H9 (cell line): Measurements from ENCODE around the gene SNTG2. TPM values are rescaled to one million over a fixed set of nuclear protein-coding genes. Genes with fewer than 3 reads are reported as not detected.

Experiments used
- DNase-seq: peaks from one replicate; pipeline ENCODE4 v3.0.0-alpha.2; 2017
- H2AFZ ChIP-seq: one replicate; pipeline ENCODE4 v1.6.1; 2013; ENCODE audit warnings: mild to moderate bottlenecking, low read length, control low read depth, moderate library complexity
- H2AK5ac ChIP-seq: 2 replicates; pipeline ENCODE4 v1.6.1; 2013; ENCODE audit warnings: low read length, control low read depth, mixed read lengths; ENCODE audit not compliant: insufficient read length
- H2BK120ac ChIP-seq: one replicate; pipeline ENCODE4 v1.6.1; 2013; ENCODE audit warnings: low read depth, mild to moderate bottlenecking, low read length, control low read depth, inconsistent platforms; ENCODE audit not compliant: poor library complexity, severe bottlenecking
- H2BK12ac ChIP-seq: 2 replicates; pipeline ENCODE4 v1.6.1; 2013; ENCODE audit warnings: low read length, control low read depth, mixed read lengths, low read depth; ENCODE audit not compliant: insufficient read length
- H2BK15ac ChIP-seq: 2 replicates; pipeline ENCODE4 v1.6.1; 2013; ENCODE audit warnings: low read depth, low read length, control low read depth
- H2BK20ac ChIP-seq: one replicate; pipeline ENCODE4 v1.6.1; 2013; ENCODE audit warnings: low read depth, mild to moderate bottlenecking, low read length, control low read depth, inconsistent platforms; ENCODE audit not compliant: poor library complexity, severe bottlenecking
- H2BK5ac ChIP-seq: 2 replicates; pipeline ENCODE4 v1.6.1; 2013; ENCODE audit warnings: low read length, control low read depth, mixed read lengths; ENCODE audit not compliant: insufficient read length
- H3K14ac ChIP-seq: 2 replicates; pipeline ENCODE4 v1.6.1; 2013; ENCODE audit warnings: low read length, control low read depth; ENCODE audit not compliant: insufficient read depth
- H3K18ac ChIP-seq: 2 replicates; pipeline ENCODE4 v1.6.1; 2013; ENCODE audit warnings: low read depth, mild to moderate bottlenecking, mixed read lengths, low read length, control low read depth; ENCODE audit not compliant: insufficient read length
- H3K23ac ChIP-seq: 2 replicates; pipeline ENCODE4 v1.6.1; 2013; ENCODE audit warnings: low read length, control low read depth, mixed read lengths, low read depth; ENCODE audit not compliant: insufficient read length
- H3K23me2 ChIP-seq: 2 replicates; pipeline ENCODE4 v1.6.1; 2013; ENCODE audit warnings: low read depth, mild to moderate bottlenecking, mixed read lengths, low read length, control low read depth; ENCODE audit not compliant: insufficient read length, poor library complexity, severe bottlenecking
- H3K27ac ChIP-seq: 2 replicates; pipeline ENCODE4 v1.5.1; 2013; ENCODE audit warnings: low read length, control low read depth, mixed read lengths, low read depth; ENCODE audit not compliant: insufficient read length
- H3K27me3 ChIP-seq: 2 replicates; pipeline ENCODE4 v1.6.1; 2013; ENCODE audit warnings: low read length, control low read depth, inconsistent platforms; ENCODE audit not compliant: insufficient read depth
- H3K4ac ChIP-seq: 2 replicates; pipeline ENCODE4 v1.6.1; 2013; ENCODE audit warnings: low read depth, mild to moderate bottlenecking, control low read depth, inconsistent platforms, low read length, moderate library complexity
- H3K4me1 ChIP-seq: 2 replicates; pipeline ENCODE4 v1.6.1; 2013; ENCODE audit warnings: low read length, control low read depth, inconsistent platforms; ENCODE audit not compliant: insufficient read depth
- H3K4me2 ChIP-seq: 2 replicates; pipeline ENCODE4 v1.6.1; 2013; ENCODE audit warnings: low read length, control low read depth, mixed read lengths; ENCODE audit not compliant: insufficient read length, insufficient read depth
- H3K56ac ChIP-seq: 2 replicates; pipeline ENCODE4 v1.6.1; 2013; ENCODE audit warnings: low read depth, mild to moderate bottlenecking, mixed read lengths, low read length, control low read depth; ENCODE audit not compliant: insufficient read length
- H3K79me1 ChIP-seq: 2 replicates; pipeline ENCODE4 v1.6.1; 2013; ENCODE audit warnings: low read depth, mild to moderate bottlenecking, moderate library complexity, low read length, control low read depth, inconsistent platforms; ENCODE audit not compliant: insufficient read depth, poor library complexity, severe bottlenecking
- H3K79me2 ChIP-seq: 2 replicates; pipeline ENCODE4 v1.6.1; 2013; ENCODE audit warnings: low read length, control low read depth, inconsistent platforms; ENCODE audit not compliant: insufficient read depth
- H3K9ac ChIP-seq: 2 replicates; pipeline ENCODE4 v1.6.1; 2013; ENCODE audit warnings: low read length, control low read depth, mixed read lengths; ENCODE audit not compliant: insufficient read length; ENCODE audit errors: extremely low read depth
- H3K9me3 ChIP-seq: one replicate; pipeline ENCODE4 v1.6.1; 2013; ENCODE audit warnings: low read depth, low read length, inconsistent platforms; ENCODE audit not compliant: control insufficient read depth
- H3T11ph ChIP-seq: one replicate; pipeline ENCODE4 v1.6.1; 2013; ENCODE audit warnings: mild to moderate bottlenecking, low read length, control low read depth, inconsistent platforms
- H4K20me1 ChIP-seq: one replicate; pipeline ENCODE4 v1.6.1; 2013; ENCODE audit not compliant: control insufficient read depth, insufficient read length, insufficient read depth
- H4K5ac ChIP-seq: 2 replicates; pipeline ENCODE4 v1.6.1; 2013; ENCODE audit warnings: low read depth, mild to moderate bottlenecking, mixed read lengths, low read length, control low read depth; ENCODE audit not compliant: insufficient read length
- H4K8ac ChIP-seq: replicated peaks from 2 replicates; pipeline ENCODE4 v1.6.1; 2013; ENCODE audit warnings: low read length, control low read depth, mixed read lengths, low read depth; ENCODE audit not compliant: insufficient read length
- H4K91ac ChIP-seq: 2 replicates; pipeline ENCODE4 v1.6.1; 2013; ENCODE audit warnings: low read depth, mild to moderate bottlenecking, moderate library complexity, mixed read lengths, low read length, control low read depth; ENCODE audit not compliant: insufficient read length
- H3K27ac Mint-ChIP-seq, 3 experiments: 2 replicates in 2 of 3; 3 replicates in 1 of 3; pipeline ENCODE4 v1.8.0; 2020 to 2021; ENCODE audit warnings: mixed read lengths in 3 of 3, mild to moderate bottlenecking in 1 of 3, moderate library complexity in 1 of 3
- H3K27me3 Mint-ChIP-seq: 2 replicates; pipeline ENCODE4 v1.8.0; 2021; ENCODE audit warnings: low read depth, mild to moderate bottlenecking, moderate library complexity, mixed read lengths
- H3K36me3 Mint-ChIP-seq, 3 experiments: 2 replicates in 2 of 3; 3 replicates in 1 of 3; pipeline ENCODE4 v1.8.0; 2020 to 2021; ENCODE audit warnings: low read depth in 3 of 3, mixed read lengths in 3 of 3; ENCODE audit not compliant: insufficient read depth in 1 of 3
- H3K4me1 Mint-ChIP-seq, 2 experiments: 2 replicates each; pipeline ENCODE4 v1.8.0; 2020; ENCODE audit warnings: mixed read lengths in 2 of 2
- H3K4me3 Mint-ChIP-seq, 2 experiments: 2 replicates in 1 of 2; 3 replicates in 1 of 2; pipeline ENCODE4 v1.8.0; 2020 to 2021; ENCODE audit warnings: mild to moderate bottlenecking in 2 of 2, mixed read lengths in 2 of 2, moderate library complexity in 1 of 2
- H3K9me3 Mint-ChIP-seq, 2 experiments: 2 replicates in 1 of 2; 3 replicates in 1 of 2; pipeline ENCODE4 v1.8.0; 2020; ENCODE audit warnings: mild to moderate bottlenecking in 2 of 2, mixed read lengths in 2 of 2, moderate library complexity in 1 of 2
- WGBS: extraction: QIAGEN DNeasy Blood & Tissue Kit; methylation state at CpG from one replicate; pipeline ENCODE4 v1.1.7; 2013; ENCODE audit warnings: missing lambda C conversion rate, low lambda C conversion rate, mixed read lengths; ENCODE audit not compliant: insufficient read length; ENCODE audit errors: extremely low coverage; 5-methylcytosine and 5-hydroxymethylcytosine counted together
- total RNA-seq: library from RNA; stranded (reverse); gene quantifications from 2 replicates; pipeline ENCODE4 v1.2.1, GENCODE V29; 2021
- TF ChIP-seq, protein P1 (sequence below): fragments of 200-600 bp; sonication (generic); conservative IDR thresholded peaks from 3 replicates; pipeline ENCODE4 v1.8.0; 2021; ENCODE audit warnings: antibody characterized with exemption, mild to moderate bottlenecking

Gene SNTG2
- total RNA-seq, 1 experiment from 2014 or later: 13.2 TPM

DNA sequence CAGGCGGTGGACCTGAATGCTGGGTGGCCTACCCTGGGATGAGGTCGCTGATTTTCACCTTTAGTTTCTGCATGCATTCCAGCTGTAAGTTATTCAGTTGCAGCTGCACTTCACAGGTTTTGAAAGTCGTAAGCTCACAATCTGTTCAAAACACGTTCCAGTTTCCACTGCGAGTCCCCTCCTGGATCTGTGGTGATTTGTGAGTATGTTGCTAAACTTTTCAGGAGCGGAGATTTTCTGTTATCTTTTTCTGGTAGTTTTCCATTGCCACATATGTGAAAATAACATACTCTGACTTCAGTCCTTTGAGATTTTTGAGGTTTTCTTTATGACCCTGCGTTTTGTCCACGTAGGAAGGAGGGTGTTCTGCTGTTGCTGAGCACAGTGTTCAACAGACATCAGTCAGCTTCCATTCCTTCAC lies 102.1 kb downstream of the SNTG2 start:
- peaks cover 4% of the 10 kb centered on the region for H3K79me1 ChIP-seq
- no CpG with 5 or more reads among the region's 8 CpGs for WGBS
- H2BK20ac ChIP-seq: no peak overlapping the region
- H4K5ac ChIP-seq: no peak overlapping the region
- H3K9me3 ChIP-seq: peaks cover 6% of the 10 kb centered on the region
- H2BK120ac ChIP-seq: no peak overlapping the region
- no peak overlapping the region for H3K9ac ChIP-seq
- peaks cover 43 to 44% of the 10 kb centered on the region in 2 experiments for H3K4me1 Mint-ChIP-seq
- H3K18ac ChIP-seq: no peak overlapping the region
- no peak overlapping the region for H3K14ac ChIP-seq
- H3T11ph ChIP-seq: no peak overlapping the region
- H2BK12ac ChIP-seq: no peak overlapping the region
- peaks cover 15% of the 10 kb centered on the region for H3K27me3 Mint-ChIP-seq
- TF ChIP-seq, protein P1, sequence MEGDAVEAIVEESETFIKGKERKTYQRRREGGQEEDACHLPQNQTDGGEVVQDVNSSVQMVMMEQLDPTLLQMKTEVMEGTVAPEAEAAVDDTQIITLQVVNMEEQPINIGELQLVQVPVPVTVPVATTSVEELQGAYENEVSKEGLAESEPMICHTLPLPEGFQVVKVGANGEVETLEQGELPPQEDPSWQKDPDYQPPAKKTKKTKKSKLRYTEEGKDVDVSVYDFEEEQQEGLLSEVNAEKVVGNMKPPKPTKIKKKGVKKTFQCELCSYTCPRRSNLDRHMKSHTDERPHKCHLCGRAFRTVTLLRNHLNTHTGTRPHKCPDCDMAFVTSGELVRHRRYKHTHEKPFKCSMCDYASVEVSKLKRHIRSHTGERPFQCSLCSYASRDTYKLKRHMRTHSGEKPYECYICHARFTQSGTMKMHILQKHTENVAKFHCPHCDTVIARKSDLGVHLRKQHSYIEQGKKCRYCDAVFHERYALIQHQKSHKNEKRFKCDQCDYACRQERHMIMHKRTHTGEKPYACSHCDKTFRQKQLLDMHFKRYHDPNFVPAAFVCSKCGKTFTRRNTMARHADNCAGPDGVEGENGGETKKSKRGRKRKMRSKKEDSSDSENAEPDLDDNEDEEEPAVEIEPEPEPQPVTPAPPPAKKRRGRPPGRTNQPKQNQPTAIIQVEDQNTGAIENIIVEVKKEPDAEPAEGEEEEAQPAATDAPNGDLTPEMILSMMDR: no peak
- no peak overlapping the region for H3K56ac ChIP-seq
- H3K4me2 ChIP-seq: no peak overlapping the region
- no peak for DNase-seq
- no peak overlapping the region for H3K23ac ChIP-seq
- no peak overlapping the region for H3K27ac Mint-ChIP-seq
- H3K79me2 ChIP-seq: peaks cover 2% of the 10 kb centered on the region; the same call in 1 of the 2 replicates
- no peak overlapping the region for H4K8ac ChIP-seq
- H3K4me3 Mint-ChIP-seq: no peak overlapping the region
- H3K4ac ChIP-seq: no peak overlapping the region
- H3K27me3 ChIP-seq: no peaks in the 10 kb centered on the region
- H3K36me3 Mint-ChIP-seq: peaks cover 12 to 30% (median 28%) of the 10 kb centered on the region in 3 experiments
- peaks cover 15% of the 10 kb centered on the region; the same call in 1 of the 2 replicates for H3K4me1 ChIP-seq
- no peak overlapping the region for H4K91ac ChIP-seq
- H3K9me3 Mint-ChIP-seq: peaks cover 3 to 15% of the 10 kb centered on the region in 2 experiments; a peak in 4 of 5 replicates
- no peaks in the 10 kb centered on the region for H3K23me2 ChIP-seq
- no peak overlapping the region for H2BK5ac ChIP-seq
- H2AK5ac ChIP-seq: no peak overlapping the region
- no peak overlapping the region for H3K27ac ChIP-seq
- no peak overlapping the region for H2BK15ac ChIP-seq
- no peak overlapping the region for H2AFZ ChIP-seq
- H4K20me1 ChIP-seq: peaks cover 3% of the 10 kb centered on the region
